GM19238 (cell line): Measurements from ENCODE around the gene ALDH3B2.
A peak's percentile ranks its signal among the peaks of the same experiment; 100 is the strongest.

Experiments
- DNase-seq: peaks from one replicate; pipeline ENCODE4 v3.0.0; 2011; ENCODE audit warnings: low spot score; ENCODE audit not compliant: insufficient read length

The ALDH3B2 gene

DNA sequence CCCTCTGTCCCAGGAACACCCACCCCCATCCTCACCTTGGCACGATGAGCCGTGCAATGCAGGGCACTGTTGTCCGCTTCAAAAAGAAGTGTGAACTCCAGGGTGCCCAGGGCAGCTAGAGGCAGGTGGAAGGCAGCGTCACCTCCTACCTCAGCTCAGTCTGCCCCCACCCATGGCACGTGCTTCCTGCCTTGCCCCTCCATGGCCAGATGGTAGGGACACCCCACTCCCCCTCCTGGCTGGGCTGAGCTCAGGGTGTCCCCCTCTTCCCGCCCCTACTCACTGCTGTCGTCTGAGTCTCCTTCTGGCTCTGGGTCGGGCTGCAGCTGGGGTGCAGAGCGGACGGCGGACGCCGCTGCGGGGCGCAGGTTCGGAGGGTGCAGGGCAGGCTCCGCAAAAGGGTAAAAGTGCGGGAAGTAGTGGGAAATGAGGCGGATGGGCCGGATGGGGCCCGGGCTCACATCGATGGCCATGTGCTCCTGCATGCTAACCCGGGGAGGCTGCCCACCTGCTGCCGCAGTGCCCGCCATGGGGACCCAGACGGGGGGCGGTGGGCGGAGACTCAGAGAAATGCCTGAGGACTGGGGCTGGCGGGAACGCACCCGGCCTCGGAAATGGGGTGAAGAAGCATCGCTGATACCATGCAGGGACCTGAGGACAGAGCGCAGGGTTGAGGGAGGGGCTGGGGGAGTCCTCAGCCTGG, 58.5 kb downstream of the ALDH3B2 start:
- no peak for DNase-seq

- peak; percentile 48 for DNase-seq
These were observed 59.4 kb downstream of the ALDH3B2 start for GRCh38 chr11:67614730-67615714.

DNA sequence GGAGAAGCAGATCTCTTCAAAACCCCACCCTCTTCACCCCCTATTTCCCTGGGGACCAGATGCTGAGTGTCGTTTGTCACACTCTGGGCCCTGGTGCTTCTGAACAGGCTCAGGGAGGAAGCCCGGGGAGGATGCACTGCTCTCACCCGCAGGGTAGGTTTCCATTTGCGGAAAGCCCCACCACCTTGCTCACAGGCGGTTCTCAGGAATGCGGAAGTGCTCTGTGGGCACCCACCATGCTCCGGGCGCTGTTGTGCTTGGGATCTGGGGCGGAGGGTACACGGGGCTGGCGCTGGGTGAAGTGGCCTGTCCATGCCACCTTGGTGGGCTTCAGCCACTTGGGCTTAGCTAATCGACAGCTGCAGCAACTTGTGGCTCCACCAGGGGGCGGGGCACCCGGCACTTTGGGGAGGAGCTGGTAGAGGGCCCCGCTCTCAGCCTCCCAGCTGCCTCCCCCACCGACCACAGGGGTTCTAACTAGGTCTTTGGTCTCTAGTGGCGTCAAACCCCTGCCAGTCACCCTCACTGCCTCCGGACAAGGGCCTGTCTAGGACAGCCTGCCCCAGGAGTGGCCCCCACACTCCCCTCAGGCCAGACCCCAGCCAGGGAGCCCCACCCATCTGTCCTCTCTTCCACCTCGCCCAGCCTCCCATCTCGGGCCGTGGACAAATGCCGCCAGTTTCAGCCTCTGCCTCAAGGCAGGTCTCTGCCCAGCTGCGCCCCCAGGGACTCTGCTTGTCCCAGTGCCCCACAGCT, 60.3 kb downstream of the ALDH3B2 start:
- peak; percentile 88 for DNase-seq

- DNase-seq = no peak
These were observed 61.0 kb downstream of the ALDH3B2 start for GRCh38 chr11:67613313-67613959.

DNA sequence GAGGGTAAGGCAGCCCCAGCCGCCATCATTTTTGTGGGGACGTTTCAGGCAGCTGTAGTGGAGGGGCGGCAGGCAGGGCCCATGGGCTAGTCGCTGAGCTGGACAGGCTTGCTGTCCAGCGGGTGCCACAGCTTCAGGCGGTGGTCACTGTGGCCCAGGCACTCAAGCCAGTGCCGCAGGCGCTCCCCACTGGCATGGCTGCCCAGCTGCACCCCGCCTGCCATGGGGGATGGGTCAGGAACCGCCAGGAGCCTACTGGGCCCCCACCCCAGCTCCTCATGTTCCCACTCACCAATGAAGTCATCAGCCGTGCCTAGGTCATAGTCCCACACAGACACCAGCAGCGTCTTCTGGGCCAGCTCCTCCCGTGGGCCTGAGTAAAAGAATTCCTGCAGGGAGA, 61.7 kb downstream of the ALDH3B2 start:
- no peak for DNase-seq
